Fibroblast of mammary gland (primary cell): ENCODE data around the gene CNTLN.

Experiments used
- DNase-seq: peaks from one replicate; pipeline ENCODE4 v3.0.0-alpha.2; 2010; ENCODE audit warnings: low read depth
- H3K4me3 ChIP-seq: 2 replicates; pipeline ENCODE4 v1.5.1; 2011; ENCODE audit warnings: low read depth, mild to moderate bottlenecking, low read length, moderate library complexity; ENCODE audit not compliant: control insufficient read depth
- CTCF ChIP-seq: conservative IDR thresholded peaks from 2 replicates; pipeline ENCODE4 v1.5.1; 2011; ENCODE audit warnings: low read depth, low read length, inconsistent platforms; ENCODE audit not compliant: control insufficient read depth, insufficient read depth

Gene CNTLN

GRCh38 chr9:17293685-17294084 lies 158.8 kb downstream of the CNTLN start:
- DNase-seq, result no peak
- H3K4me3 ChIP-seq, result no peak overlapping the region
- TF ChIP-seq CTCF, result no peak

- H3K4me3 ChIP-seq, result no peak overlapping the region
- no peak for DNase-seq
- no peak for TF ChIP-seq CTCF
Measured at GRCh38 chr9:17294822-17295624, 160.2 kb downstream of the CNTLN start.

GRCh38 chr9:17315341-17315740 lies 180.5 kb downstream of the CNTLN start:
- no peak overlapping the region for H3K4me3 ChIP-seq
- no peak for DNase-seq
- no peak for TF ChIP-seq CTCF

GRCh38 chr9:17318821-17319320 lies 184.0 kb downstream of the CNTLN start:
- TF ChIP-seq CTCF, result no peak
- DNase-seq, result no peak
- H3K4me3 ChIP-seq, result no peak overlapping the region

GRCh38 chr9:17319864-17320263 lies 185.0 kb downstream of the CNTLN start:
- no peak for TF ChIP-seq CTCF
- DNase-seq, result no peak

GRCh38 chr9:17322882-17323864 lies 188.3 kb downstream of the CNTLN start:
- H3K4me3 ChIP-seq, result no peak overlapping the region
- no peak for DNase-seq
- no peak for TF ChIP-seq CTCF

More at GRCh38 chr9:17319864-17320263, 185.0 kb downstream of the CNTLN start:
- no peak overlapping the region for H3K4me3 ChIP-seq
